NCI-H2171 treated with DMSO at 0.1 percent for 48 hours (cell line): ENCODE measurements around the gene PDE3B.

ENCODE experiments used
- DNase-seq: peaks from one replicate; lab custom pipeline; 2025; lab: John Stamatoyannopoulos, UW

The PDE3B gene

DNA sequence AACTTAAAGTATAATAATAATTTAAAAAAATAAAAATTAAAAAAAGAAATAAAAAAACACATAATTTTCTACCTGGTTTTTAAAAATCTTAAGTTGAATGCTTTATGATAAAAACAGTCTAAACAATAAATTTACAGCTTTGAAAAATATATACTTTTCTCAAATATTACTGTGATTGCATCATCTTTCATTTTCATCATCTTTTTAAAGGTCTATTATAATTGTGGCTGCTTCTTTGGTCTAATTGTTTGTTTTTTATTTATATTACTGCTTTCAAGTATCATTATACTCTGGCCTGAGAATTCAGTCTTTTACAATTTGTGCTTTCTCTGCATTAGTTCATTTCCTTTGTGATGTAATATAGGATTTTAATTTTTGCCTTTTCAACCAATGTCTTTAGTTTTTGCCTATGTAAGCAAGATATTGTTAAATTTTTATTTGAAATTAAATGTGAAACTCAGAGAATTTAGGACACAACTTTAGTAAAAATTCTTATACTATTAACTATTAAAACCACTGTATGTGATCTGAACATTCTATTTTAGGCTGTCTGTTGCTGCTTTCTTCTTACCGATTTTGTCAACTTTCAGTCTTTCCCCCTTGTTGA is 241.2 kb downstream of the PDE3B start:
- no peak for DNase-seq

DNA sequence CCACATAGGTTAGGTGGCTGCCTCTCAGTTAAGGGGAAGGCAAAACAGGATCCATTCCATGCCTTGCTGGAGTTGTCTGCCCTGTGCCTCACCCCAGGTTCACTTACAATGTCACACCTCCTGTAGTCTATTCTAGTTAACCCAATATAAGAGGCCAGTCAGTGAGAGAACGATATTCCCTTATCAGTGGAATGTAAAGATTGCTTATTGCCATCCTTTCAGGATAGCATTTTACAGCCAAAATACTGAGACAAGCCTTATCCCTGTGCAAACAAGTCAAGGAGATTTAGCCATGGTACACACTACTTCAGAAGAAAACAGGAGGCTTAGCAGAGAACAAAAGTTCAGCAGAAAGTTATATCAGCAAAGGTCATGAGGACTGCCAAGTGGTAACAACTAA is 242.9 kb downstream of the PDE3B start:
- DNase-seq, result no peak

GRCh38 chr11:14891143-14892035 is 247.8 kb downstream of the PDE3B start:
- peak; percentile 74 for DNase-seq

GRCh38 chr11:14892036-14892556 is 248.5 kb downstream of the PDE3B start, which contains the start of gene CYP2R1:
CYP2R1 (minus strand) TSS chr11:14892231; CDS start chr11:14892205, 26 bp downstream.
- peak; percentile 64 for DNase-seq

DNA sequence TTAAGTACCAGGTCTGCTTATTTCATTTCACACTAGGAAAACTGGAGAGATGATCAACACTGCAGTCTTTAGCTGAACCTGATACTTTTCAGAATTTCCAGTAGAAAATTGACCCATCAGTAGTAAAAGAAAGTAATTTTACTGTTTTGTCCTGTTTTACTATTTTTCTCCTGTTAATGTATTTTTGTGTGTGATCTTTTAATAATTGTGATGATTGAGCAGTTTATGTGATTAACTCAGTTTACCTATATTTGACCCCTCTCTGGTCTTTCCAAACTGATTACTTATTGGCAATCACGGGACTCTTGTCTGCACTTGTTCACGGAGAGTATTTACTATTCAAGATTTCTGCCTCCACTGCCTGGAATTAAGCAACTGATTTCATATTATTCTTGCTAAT is 249.0 kb downstream of the PDE3B start:
- DNase-seq, result no peak

GRCh38 chr11:14894657-14895598 is 251.3 kb downstream of the PDE3B start:
- no peak for DNase-seq

DNA sequence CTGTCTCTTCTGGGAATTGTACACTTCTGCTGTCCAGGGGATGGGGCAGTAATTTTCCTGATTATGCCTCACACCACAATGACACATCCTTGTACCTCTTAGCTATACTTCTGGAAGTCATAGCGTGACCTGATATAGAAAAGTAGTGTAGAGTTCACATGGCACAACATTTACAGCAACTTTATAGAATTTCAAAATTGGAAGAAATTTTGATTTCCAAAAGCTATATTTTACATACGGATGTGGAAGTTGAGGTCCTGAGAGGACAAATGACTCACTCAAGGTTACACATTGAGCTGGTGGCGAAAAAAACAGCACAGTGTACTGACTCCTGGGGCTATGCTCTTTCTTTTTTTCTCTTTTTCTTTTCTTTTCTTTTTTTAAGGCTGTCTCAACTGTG is 254.8 kb downstream of the PDE3B start:
- DNase-seq, result no peak

- DNase-seq, result no peak
These were observed 255.3 kb downstream of the PDE3B start for GRCh38 chr11:14898906-14899305.

DNA sequence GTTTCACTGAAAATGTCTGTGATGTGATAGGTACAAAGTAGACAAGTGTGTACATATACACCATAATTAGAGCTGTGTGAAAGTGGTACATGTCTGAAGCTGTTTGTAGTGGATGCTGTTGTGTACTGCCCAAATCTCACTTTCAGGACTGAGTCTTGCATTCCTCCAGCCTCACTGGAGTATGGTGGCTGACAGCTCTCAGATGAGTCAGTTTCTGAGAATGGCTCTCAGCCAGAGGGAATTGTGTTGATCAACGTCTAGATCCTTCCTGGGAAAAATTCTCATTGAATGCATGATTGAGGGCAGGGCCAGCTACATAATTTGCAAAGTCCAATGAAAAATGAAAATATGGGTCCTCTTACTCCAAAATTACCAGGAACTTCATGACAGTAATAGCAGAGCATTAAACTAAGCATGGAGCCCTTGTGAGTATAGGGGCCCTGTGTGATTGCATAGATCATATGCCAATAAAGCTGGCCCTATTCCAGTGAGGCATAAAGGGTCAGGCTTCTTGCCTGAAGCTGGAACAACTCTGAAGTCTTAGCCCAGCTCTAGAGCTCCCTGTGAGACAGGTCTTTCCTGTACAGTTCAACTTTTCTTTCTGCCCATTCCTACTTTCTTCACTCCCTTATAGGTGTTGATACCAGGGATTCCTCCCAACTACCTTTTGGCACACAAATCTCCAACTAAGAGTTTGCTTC is 259.2 kb downstream of the PDE3B start:
- no peak for DNase-seq

DNA sequence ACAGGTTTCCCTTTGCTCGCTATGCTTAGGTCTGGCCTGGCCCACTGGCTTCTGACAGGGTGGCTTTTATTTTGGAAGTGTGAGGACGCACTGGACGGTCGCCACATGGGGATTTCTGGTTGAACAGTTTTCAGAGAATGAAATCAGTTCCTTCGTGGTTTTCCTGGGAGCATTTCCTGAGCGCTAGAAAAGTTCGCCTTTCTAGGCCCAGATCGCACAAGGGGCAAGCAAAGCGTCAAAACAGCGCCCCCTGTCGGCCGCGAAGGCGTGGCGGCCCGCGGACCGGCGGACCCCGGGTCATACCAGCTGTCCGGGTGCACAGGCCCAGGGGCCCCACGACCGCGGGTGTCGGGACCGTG is 261.1 kb downstream of the PDE3B start:
- DNase-seq, result no peak

- DNase-seq, result no peak
These were observed 261.8 kb downstream of the PDE3B start for GRCh38 chr11:14905104-14906033.

DNA sequence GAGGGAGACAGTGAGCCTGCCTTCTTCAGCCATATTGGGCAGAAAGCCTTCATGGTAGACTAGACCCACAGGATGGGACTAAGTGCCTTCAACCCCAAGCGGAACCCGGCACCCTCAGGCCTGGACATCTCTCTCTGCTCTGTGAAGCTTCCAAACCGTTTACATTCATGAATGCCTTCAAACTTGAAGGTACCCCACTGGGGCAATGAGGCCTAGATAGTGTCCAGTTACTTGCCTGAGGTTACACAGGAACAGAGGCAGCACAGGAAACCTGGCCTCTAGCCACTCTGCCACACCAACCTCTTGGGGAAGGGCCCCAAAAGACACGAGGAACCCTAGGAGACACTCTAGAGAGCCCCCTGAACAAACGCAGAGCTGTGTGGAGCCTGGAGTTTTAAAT is 263.0 kb downstream of the PDE3B start:
- no peak for DNase-seq

DNA sequence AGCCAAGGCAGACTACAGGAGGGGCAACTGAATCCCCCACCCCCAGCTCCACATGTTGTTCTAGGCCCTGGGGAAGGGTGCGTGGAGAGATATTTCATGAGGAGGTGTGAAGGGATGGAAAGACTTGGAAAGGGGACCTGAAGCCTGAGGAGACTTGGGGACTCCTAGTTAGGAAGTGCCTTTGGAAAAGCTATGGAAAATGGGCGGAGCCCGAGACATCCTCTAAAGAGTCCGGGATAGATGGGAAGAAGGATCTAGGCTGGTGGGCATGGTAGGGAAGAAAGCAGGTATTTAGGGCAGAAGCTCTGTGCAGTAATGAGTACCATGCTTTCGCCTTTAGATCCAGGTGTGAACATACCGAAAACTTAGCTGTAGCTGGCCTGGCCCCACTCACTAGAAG is 263.4 kb downstream of the PDE3B start:
- DNase-seq, result no peak

DNA sequence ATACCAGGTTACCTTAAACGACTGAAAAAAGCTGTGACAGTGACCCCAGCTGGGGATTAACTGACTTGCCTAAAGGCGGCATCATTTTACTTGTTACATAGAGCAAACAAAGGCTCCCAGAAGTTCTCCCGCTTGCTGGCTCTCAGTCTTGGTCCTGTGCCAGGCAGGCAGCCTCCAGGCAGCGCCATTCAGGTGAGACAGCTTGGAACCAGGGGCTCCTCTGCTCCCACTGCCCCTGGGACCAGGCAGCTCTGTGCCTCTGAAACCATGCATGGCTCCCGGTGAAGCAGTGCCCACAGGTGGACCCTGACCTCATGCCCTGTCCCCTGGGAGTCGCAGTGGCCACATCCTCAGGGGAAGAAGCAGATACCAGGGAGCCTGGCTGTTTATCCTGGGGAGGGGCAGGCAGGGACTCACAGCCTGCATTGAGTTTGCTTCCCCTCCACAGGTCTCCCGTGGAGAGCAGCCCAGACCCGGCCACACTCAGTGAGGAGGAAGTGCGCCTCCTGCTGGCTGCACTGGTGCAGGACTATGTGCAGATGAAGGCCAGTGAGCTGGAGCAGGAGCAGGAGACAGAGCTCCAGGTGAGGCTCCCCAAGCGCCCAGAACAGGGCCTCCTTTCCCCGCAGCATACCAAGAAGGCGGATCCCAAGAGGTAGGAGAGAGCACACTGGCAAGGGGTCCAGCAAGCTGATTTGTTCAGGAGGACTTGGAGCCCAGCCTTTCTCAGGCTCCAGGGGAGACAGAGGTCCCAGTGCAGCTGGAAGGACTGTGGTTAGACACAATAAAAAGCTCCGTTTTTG is 264.0 kb downstream of the PDE3B start:
- peak; percentile 29 for DNase-seq

DNA sequence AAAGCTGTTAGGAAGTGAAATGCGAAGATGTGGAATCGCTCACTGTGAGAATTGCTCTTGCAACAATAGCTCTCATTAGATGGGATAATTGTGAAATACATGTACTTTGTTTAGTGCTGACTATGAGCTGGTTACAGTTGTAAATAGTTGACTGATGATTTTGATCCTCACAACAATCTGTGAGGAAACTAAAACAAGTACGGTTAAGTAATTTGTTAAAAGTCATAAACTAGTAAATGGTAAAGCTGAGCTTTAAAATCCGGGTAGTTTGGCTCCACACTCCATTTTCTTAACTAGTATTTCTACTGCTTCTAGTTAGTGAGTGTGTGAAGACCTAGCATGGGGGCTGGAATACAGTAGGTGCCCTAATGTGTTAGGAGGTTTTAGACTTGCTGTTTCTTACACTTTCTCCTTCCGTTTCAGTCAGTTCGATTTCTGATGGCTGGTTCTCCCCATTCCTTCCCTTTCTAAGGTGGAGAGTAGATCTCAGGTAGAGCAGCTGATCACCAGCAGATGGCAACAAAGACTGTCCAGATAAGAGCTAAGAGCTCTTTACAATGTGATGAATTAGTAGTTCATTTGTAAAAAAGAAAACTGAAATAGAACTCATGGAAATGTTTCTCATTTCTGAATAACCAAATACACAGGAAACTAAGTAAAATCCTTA is 264.7 kb downstream of the PDE3B start:
- DNase-seq, result peak; percentile 1

DNA sequence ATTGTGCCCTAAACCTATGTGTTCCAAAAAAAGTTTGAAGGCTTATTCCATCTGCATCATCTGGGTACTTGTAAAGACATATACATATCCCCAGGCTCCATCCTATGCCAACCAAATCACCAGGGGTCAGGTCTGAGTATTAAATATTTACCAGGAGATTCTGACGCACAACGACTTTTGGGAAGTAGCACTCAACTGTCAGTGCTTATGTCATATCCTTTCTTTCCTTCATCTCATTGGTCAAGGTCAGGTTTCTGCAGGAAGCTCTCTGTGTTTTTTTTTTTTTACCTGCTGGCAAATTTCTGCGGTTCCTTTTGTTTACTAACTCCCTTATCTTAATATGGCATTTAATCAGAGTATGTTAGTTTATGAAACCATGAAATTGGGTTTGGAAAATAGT is 270.9 kb downstream of the PDE3B start:
- DNase-seq, result no peak

DNA sequence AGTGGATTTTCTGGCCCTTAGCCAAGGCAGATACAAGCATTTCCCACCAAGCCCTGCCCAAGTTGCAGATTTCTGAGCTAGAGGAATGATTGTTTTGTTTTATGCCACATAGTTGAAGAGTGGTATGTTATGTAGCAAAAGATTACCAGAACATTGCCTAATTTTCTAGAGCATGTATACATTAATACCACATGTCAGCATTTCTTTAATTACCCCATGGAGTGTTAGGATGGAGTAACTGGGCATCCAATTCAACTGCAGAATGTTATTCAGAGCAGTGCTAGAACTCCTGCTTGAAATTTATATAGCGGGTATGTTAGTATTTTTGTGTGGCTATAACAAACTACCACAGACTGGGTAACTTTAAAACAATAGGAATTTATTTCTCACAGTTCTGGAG is 272.8 kb downstream of the PDE3B start:
- DNase-seq, result no peak
